Hippocampal formation (tissue), 2 donors: ENCODE measurements around the gene RNLS.
"Not testable (repeated sequence)": the region's sequence is repeated elsewhere in the genome, so short reads cannot be mapped to it uniquely, and the experiment has no call there.

Source experiments
- DNase-seq, 2 donors: peaks; one replicate each; lab custom pipeline; 2025; lab: John Stamatoyannopoulos, UW

The RNLS gene

DNA sequence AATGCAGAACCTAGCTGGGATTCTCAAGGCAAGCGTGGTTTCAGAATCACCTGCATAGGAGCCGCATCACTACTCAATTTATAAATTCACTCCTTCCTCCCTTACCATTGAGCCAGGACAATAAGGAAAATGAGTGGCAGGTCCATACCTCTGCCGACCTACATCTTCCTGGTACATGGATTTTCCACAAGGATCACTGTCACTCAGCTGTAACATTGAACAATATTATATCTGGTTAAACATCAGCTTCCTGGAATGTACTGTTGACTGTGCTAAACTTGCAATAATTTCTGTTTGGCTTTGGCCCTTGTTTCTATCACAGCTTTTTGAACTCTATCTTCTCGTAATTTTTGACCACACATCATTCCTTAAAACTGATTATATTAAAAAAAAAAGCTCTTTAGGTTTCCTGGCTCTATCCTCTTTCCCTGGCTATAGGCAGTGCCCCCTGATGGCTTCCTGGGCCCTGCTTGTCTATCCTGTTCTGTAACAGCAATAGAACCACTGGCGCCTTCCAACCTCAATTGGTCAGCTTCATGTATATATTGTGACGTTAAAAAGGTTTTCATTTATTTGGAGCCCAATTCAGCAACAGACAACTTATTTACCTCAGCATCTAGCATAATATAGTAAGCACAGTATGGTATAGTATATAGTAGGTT lies 59.2 kb downstream of the RNLS start:
- DNase-seq, result no peak

DNA sequence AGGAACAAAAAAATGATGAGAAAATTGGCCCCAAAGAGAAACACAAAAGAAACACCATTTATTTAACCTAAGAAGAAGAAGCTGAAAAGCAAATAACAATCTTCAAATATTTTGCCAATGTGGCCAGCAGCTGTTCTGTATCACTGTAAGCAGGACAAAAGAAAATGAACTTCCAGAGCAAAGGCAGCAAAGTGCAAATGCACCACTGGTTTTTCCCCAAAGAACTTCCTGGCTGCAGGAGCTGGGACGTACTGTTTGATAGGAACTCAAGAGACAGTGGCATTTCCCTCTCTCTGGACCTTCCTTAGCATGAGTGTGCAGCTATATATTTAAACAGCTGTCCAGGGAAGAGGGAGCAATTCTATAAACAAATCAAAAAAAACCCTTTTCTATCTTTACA lies 60.4 kb downstream of the RNLS start:
- DNase-seq, result no peak

DNA sequence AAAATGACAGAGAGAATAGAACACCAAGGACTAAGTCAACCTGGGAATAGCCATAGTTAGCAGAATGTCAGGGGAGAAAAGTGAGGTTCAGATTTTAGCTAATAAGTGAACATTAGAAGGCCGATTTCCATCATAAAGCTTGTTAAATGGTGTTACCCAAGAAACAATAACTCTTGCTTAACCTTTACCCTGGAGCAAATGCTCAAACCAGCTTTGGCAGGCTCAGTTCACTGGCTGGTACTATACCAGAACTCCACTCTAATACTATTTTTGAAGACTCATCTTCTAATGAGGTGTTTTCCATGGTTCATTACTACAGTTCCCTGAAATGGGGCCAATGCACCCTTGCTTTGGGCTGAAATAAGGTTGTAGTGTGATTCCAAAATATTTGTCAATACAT lies 61.3 kb downstream of the RNLS start:
- no peak for DNase-seq

DNA sequence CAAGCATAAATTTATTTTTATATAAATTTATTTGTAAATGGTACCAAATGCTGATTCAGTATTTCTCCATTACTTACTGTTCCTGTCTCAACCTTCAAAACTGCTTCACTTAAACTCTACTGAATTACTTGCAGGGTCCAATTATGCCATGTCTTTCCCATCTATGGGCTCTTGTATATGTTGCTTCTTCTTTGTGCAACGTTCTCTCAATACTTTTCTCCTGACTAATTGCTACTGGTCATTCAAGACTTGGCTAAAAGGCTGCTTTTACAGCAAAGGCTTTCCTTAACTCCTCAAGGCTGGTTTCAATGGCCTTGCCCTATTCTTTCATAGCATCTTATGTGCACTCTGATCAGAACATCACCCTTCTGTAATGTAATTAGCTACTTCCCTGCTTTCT lies 67.9 kb downstream of the RNLS start:
- no peak for DNase-seq

DNA sequence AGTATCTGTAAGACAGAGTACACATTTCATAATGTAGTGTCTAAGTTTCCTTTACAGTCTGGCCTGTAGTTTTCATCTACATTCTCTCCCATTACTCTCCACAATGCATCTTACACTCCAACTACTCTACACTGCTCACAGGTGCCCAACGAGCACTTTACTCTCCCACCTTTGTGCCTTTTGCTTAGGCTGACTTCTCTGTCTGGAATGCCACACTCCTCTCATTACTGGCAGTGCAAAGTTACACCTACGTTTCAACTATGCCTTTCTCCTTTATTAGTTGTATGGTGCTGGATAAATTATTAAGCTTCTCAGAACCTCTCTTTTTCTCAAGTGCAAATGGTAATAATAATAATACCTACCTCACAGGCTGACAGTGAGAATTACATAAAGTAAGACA lies 70.5 kb downstream of the RNLS start:
- no peak for DNase-seq

DNA sequence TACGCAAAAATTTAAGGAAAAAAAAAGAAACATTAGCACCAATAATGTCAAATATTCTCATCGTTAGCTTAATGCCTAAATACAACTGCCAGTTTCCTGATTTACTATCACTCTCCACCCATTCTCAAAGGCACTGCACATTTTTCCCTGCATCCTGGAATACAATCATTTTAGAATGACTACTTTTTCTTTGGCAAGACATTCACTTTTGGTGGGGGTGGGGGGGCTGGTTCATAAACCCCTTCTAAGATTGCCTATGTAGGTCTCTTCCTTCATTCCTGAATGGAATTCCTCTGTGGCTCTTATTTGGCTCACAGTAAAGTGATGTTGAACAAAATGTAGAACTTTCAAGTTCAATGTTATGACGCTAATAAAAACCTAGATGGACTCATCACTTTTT lies 74.3 kb downstream of the RNLS start:
- no peak for DNase-seq

DNA sequence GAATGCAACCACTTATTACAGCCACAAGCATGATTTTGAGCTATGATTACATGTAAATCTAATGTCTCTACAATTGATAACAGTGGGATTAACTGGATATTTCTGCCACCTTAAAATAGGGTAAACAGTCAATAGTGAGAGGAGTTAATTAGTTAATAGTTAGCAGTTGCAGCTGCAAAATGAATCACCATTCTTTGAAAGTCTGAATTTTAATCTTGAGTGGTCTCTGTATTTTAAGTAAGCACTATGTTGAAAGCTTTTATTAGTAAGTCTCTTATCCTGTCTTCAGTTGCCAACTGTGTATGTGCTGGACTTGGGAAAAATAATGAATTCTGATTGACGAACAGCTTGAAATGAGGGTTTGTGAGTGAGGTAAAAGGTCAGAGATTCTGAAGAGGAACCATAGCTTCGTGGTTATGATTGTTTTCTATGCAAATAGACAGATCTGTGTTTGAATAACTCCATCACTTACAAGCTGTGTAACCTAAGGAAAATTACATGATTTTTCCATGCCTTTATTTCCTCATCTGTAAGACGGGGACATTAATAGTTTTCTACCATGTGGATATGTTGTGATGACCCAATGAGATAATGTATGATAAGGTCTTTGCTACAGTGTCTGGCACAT lies 75.2 kb downstream of the RNLS start:
- DNase-seq, result no peak

DNA sequence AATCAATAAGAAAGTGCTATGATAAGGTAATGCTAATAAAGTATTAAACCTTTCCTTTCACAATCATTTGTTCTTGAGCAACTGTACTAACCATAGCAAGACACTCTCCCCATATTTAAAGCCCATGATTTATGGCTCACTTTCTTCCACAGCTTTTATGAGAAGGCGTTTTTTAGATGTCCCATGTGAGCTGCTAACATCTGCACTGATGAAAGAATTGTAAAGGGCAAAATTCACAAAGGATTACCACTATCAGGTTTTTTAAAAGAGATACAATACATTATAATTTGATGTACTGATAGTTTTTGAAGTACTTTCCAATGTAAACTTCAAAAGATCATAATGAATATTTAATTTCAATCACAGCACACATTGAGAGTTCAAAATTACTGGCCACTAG lies 75.7 kb downstream of the RNLS start:
- DNase-seq, result no peak

DNA sequence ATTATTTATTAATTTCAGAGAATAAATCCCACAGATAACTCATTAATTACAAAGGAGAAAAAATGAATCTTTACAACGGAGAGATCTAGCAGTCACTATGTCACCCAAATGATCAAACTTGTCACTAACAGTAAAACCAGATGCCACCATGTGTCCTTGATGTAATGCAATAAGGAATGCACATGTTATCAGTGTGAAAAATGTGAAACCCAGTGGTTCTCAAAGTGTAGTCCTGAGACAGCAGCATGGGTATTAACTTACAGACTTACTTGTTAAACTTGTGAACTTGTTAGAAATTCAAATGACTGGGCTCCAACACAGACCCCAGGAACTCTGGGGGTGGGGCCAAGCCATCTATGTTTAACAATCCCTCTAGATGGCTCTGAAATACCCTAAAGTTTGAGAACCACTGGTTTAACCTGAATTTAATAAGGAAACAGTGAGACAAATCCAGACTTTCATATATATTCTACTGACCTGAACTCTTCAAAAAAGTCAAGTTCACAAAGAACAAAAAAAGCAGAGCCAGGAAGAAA lies 77.4 kb downstream of the RNLS start:
- DNase-seq, result no peak

DNA sequence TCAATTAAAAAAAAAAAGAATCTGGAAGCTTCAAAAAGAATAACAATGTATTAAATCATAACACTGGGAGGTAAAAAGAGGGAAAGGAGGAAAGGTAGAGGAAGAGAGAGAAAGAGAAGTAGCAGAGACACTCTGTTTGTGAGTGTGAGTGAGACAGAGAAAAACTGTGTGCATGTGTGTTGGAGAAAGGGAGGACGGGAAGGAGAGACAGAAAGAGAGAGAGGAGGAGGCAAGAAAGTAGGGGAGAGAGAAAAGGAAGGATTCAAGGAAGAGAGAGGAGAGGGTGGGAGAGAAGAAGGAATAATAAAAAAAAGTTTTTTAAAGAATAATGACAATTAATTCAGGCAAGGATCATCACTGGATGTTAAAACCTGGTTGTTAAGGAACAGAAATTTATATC lies 77.9 kb downstream of the RNLS start:
- DNase-seq, result no peak

DNA sequence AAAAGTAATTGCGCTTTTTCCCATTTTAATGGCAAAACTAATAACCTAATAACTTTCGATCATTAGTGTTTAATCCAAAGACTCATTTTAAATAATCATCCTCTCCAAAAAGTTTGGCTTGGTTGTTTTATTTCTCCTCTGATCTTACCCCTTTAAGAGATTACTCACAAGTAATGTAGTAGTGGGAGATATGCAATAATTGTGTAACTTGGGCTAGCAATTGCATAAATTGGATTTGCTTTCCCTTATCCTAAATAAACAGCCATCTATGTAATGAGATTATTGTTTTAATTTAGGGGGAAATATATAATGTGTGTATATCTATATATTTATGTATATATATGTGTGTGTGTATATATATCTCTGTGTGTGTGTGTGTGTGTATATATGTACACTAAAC lies 82.5 kb downstream of the RNLS start:
- no peak for DNase-seq

DNA sequence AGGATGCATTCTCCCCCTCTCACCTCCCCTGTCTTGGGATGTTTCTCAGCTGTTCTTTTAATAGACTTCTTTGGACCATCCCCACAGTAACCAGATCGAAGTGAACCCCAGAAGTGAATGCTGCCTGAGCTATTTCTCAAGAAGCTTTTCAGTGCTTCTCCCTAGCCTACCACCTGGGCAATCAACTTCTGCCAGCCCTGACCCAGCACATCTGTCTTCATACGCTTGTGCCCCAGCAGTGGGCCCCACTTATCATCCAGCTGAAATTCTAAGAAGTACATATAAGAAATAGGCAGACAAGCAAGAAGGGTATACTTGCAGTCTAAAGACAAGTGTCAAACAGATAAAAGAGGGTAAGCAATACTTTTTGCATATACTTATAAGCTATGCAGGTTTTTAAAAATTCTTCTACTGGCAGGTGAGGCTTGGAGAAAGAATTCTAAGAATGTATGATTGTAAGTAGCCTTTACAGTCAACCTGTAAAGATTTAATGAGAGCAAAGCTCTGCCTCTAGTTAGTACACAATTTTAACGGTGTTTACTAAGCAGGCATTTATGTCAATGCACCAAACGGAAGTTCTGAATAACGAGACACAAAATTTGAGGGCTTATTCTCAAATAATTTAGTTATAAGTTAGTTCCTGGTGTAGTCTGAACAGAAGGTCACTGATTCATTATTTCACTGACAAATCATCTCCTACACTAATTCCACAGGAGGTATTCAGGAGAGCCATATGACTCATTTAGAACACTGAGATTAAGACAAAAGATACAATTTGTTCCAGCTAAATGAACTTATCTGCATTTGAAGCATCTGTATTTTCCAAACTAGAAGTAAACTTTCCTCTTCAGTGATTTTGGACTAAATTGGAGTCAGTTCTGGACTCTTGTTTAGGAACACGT lies 83.3 kb downstream of the RNLS start:
- DNase-seq, result no peak

DNA sequence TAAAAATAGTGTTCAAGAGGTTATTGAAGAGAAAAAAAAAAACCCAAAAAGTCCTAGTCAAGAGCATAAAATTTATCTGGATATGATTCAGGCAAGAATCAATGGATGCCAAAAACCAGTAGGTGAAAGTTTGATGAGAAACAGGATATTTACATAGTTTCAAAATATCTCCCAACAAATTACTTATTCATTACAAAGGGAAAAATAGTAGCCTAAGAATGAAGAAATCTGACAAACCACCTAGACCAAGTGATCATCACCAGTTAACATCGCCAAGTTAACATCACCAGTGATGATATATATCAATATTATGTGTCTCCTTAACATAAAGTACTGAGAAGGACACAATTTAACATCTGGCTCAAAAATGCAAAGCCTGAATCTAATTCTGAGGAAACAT lies 85.2 kb downstream of the RNLS start:
- DNase-seq, result no peak

DNA sequence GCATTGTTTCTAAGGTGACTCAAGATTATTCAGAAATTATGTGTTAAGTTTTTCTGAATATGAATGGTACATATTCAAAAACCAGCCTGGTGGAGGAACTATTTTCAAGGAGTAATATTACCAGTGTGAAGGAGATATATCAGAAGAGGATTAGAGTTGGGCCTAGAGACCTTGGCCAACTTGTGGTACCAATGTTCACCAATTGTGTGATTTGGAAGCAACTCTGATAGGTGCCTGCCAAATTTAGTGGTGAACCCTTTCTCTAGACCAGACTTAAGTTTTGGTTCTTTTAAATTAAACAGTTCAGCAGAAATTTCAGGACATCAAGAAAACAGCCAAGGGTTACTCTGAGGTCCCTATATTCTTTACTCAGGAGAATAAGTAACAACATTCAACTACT lies 88.6 kb downstream of the RNLS start:
- no peak for DNase-seq

DNA sequence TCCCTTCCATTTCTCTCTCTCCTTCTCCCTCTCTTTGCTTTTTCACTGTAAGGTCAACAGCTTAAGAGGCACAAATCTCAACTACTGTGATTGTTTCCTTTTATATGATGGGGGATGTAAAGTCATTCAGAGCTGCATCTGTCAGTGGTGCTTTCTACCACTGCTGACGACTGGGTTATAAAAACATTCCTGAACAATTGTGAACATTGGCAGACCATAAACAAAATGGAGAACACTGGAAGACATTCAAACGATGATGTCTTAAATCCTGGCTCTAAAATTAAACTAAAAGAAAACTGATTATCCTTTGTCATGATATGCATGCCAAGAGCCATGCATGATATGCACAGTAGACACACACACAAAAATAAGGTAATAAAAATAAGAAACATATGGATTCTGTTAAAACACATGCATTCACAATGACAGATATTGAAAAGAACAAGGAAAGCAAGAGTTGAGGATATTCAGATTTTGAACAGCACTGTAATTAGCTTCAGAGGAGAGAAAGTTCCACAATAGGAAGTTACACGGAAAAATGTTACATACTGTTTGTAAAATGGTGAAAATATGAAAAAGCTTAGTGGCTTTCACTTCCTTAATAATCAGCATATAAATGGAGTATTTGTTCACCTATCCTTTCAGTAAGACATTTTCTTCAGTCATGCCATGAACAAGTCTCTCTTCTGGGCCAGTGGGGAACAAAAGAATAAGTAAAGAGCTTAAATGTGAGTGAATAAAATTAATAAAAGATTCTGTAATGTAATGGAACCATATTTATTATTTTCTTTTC lies 89.2 kb downstream of the RNLS start:
- no peak for DNase-seq

DNA sequence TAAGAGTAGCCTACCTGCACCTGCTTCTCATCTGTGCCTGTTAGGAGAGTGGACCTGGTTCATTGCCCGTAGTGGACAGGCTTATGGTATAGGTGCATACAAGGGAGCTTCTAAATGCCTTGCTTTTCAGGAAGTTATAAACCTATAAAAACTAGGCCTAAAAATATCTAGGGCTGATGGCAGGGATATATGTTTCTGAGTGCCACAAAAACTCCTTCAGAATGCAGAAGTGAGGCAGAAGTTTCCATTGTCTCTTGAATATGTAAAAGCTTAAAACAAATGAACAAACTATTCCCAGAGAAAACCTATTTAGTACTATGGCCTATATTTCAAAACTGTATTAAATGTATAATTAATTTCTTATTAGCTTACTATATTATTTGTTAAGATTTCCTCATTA lies 91.8 kb downstream of the RNLS start:
- DNase-seq, result no peak

DNA sequence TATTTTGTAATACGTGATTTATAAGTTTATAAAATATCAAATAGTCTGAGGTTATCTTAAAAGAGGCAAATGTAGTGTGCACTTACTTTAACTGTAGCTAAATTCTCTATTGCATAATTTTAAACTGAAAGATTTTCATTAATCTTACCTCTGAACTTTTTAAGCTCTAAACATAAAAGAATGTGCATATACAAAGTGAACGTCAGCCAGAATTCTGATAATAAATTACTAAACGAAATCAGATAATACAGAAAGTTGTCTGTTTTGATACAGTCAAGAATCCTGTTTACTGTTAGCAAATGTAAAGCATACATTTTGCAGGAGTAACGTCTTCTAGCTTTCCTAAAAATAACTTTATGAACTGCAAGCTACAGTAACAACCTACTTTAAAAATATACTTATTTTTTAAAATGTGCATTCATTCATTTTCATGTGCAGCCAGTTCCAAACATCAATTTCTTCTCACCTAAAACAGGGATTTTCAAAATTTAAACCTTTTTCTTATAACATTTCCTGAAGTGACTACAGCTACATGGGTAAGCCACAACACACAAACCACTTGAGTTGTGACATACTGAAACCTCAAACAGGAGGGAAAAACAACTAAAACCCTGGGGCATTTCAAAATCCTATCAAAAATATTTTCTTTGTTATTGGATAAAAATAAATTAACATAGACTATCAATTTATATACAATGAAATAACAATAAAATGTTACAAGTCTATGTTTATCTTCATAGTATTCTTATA lies 92.7 kb downstream of the RNLS start:
- DNase-seq, result no peak

DNA sequence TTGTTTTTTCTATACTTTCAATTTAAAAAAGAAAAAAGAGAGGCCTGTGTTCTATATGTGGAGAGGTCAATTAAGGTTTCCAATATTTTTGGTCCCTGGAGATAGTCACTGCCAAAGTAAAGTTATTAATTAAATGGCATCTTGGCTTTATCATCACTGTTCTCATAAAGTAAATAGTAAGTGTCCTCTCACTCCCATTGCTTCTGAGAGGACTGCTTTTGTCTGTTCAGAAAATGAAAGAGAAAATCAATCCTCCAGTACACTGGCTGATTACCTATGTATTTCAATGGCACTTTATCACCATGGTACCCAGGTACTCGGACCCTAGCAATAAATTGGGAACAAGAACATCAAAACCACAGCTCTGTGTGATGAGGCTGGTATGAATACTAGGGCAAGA lies 94.0 kb downstream of the RNLS start:
- DNase-seq, result no peak

DNA sequence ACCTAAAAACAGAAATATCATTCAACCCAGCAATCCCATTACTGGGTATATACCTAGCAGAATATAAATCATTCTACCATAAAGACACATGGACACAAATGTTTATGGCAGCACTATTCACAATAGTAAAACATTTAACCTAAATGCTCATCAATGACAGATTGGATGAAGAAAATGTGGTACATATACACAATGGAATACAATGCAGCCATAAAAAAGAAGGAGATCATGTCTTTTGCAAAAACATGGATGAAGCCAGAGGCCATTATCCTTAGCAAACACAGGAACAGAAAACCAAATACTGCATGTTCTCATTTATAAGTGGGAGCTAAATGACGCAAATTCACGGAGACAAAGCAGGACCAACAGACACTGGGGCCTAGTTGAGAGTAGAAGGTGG lies 96.3 kb downstream of the RNLS start:
- DNase-seq, result not testable (repeated sequence)

DNA sequence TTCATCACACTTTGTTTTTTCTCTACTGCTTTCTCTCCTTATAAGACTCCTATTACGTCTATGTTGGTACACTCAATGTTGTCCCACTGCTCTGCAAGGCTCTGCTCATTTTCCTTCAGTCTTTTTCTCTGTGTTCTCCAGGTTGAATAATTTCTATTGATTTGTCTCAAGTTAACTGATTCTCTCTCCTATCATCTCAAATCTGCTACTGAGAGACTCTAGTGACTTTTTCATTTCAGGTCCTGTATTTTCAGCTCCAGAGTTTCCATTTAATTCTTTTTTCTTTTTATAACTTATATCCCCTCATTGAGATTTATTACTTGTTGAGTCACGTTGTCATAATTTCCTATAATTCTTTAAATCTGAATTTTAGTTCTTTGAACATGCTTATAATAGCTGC lies 100.9 kb downstream of the RNLS start:
- DNase-seq, result no peak

DNA sequence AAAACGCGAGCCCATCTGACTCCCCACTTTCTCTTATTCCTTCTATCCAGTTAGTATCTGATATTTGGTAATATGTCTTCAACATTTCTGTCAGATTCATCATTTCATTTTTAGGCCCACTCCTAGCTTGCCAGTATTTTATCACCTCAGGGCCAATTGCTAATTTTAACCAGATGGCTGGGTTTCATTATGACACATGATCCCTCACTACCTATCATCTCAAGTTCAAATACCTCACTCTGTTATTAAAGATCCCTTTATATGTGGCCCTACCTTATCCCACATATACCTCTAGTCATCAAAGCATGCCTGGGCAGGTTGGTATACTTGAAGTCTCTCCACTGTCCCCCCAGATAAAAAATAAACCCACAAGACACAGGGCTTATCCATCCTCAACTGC lies 104.9 kb downstream of the RNLS start:
- DNase-seq, result no peak
